Muscle layer of colon (tissue), 2 donors: ENCODE measurements around the gene HUNK.

Experiments used
- H3K27ac ChIP-seq: one replicate; pipeline ENCODE4 v1.7.0; 2013; ENCODE audit warnings: low read depth, mild to moderate bottlenecking, low read length, moderate library complexity
- H3K27me3 ChIP-seq, 2 donors: one replicate each; pipeline ENCODE4 v1.7.0; 2013; ENCODE audit warnings: low read length in 2 of 2, mild to moderate bottlenecking in 2 of 2; ENCODE audit not compliant: insufficient read depth in 2 of 2, control insufficient read depth in 1 of 2
- H3K36me3 ChIP-seq: one replicate; pipeline ENCODE4 v1.7.0; 2013; ENCODE audit warnings: mild to moderate bottlenecking, low read length; ENCODE audit not compliant: insufficient read depth
- H3K4me1 ChIP-seq: one replicate; pipeline ENCODE4 v1.7.0; 2013; ENCODE audit warnings: mild to moderate bottlenecking, low read length; ENCODE audit not compliant: insufficient read depth
- H3K4me3 ChIP-seq, 2 donors: one replicate each; pipeline ENCODE4 v1.7.0; 2013; ENCODE audit warnings: low read length in 2 of 2, low read depth in 1 of 2, mild to moderate bottlenecking in 1 of 2, moderate library complexity in 1 of 2
- H3K9ac ChIP-seq: one replicate; pipeline ENCODE4 v1.7.0; 2013; ENCODE audit warnings: low read length
- H3K9me3 ChIP-seq: one replicate; pipeline ENCODE4 v1.7.0; 2013; ENCODE audit warnings: mild to moderate bottlenecking, low read length
- donor health status: abdominal sarcoma.
- donor health status: Adenocarcinoma of cecum.

The HUNK gene

DNA sequence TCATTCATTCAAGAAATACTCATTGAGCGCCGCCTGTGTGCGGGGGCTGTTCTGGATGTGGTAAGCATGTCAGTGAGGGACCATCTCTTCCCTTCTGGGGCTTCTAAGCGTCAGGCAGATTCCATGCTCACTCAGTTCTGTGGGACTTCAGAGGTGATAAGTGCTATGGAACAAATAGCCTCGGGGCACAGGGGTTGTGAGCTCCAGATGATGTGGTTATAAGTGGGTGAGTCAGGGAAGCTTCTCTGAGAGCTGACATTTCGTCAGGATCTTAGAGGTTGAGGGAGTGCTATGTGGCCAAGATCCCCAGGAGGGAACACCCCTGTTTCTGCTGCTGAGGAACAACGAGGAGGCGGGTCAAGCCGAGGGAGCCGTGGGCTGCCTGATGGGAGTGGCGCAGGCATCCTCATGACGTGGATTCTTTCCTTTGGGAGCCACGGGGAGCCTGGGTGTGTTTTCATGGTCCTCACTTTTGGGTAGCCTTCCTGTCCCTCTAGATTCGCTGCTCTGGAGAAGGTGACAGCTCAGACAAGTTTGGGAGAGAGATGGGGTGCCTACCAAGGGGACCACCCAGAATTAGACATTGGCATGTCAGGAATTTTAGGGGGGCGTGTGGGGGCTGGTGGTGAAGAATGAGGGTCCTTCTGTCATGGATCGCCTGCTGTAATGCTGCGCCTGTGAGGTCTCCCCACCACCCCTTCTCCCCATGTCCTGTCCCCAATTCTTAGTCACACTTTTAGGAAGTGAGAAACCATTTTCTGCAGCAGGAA lies 38.5 kb downstream of the HUNK start:
- Histone ChIP-seq H3K9ac (no peak overlapping the region), H3K36me3 (no peaks in the 10 kb centered on the region), H3K4me3 (no peak overlapping the region), H3K9me3 (no peaks in the 10 kb centered on the region), H3K27ac (no peak overlapping the region), H3K4me1 (peaks cover 4% of the 10 kb centered on the region), H3K27me3 (no peaks in the 10 kb centered on the region)

DNA sequence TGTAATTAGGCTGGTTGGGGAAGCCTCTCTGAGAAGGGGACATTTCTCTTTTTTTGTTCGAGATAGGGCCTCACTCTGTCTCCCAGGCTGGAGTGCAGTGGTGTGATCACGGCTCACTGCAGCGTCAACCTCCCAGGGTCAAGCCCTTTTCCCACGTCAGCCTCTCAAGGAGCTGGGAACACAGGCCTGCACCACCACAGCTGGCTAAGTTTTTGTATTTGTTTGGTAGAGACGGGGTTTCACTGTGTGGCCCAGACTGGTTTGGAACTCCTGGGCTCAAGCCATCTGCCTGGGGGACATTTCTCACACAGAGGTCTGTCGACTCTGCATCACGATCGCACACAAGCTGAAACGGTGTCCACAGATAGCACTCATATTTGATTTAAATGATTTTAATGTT lies 39.7 kb downstream of the HUNK start:
- no peak overlapping the region for H3K9ac ChIP-seq
- H3K4me3 ChIP-seq, result no peak overlapping the region
- H3K9me3 ChIP-seq, result no peaks in the 10 kb centered on the region
- H3K27me3 ChIP-seq, result no peaks in the 10 kb centered on the region
- no peaks in the 10 kb centered on the region for H3K36me3 ChIP-seq
- no peak overlapping the region for H3K27ac ChIP-seq
- H3K4me1 ChIP-seq, result peaks cover 4% of the 10 kb centered on the region

GRCh38 chr21:31913182-31913608 lies 40.4 kb downstream of the HUNK start:
- no peaks in the 10 kb centered on the region for H3K9me3 ChIP-seq
- H3K36me3 ChIP-seq, result no peaks in the 10 kb centered on the region
- H3K9ac ChIP-seq, result no peak overlapping the region
- peaks cover 4% of the 10 kb centered on the region for H3K4me1 ChIP-seq
- H3K27ac ChIP-seq, result no peak overlapping the region
- H3K4me3 ChIP-seq, result no peak overlapping the region
- H3K27me3 ChIP-seq, result no peaks in the 10 kb centered on the region

- H3K9me3 ChIP-seq, result no peaks in the 10 kb centered on the region
- H3K27ac ChIP-seq, result no peak overlapping the region
- no peak overlapping the region for H3K4me3 ChIP-seq
- no peaks in the 10 kb centered on the region for H3K27me3 ChIP-seq
- H3K4me1 ChIP-seq, result no peaks in the 10 kb centered on the region
- H3K36me3 ChIP-seq, result no peaks in the 10 kb centered on the region
- H3K9ac ChIP-seq, result no peak overlapping the region
Observed at GRCh38 chr21:31914472-31914871, 41.7 kb downstream of the HUNK start.

DNA sequence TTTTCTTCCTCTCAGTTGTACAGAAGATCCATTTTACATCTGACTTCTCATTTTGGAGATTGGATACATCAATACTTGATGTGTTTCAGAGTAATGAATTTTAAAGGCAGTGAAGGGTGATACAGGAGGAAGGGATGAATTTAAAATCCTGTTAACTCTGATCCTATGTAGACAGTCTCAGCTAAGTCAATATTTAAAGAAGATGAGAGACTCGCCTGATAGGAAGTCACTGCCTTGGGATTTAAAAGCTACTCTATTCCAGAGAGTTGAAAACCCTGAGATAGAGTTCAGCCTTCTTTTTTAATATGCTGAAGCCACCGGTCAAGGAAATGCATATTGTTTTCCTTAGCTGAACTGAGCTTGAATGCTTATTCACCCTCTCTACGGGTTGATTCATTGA lies 42.7 kb downstream of the HUNK start:
- Histone ChIP-seq H3K27me3 (no peaks in the 10 kb centered on the region), H3K4me1 (no peaks in the 10 kb centered on the region), H3K4me3 (no peak overlapping the region), H3K36me3 (no peaks in the 10 kb centered on the region), H3K9ac (no peak overlapping the region), H3K27ac (no peak overlapping the region), H3K9me3 (no peaks in the 10 kb centered on the region)

GRCh38 chr21:31917108-31917507 lies 44.3 kb downstream of the HUNK start:
- Histone ChIP-seq H3K9me3 (no peaks in the 10 kb centered on the region), H3K27ac (no peak overlapping the region), H3K4me1 (no peaks in the 10 kb centered on the region), H3K36me3 (no peaks in the 10 kb centered on the region), H3K9ac (no peak overlapping the region), H3K27me3 (no peaks in the 10 kb centered on the region), H3K4me3 (no peak overlapping the region)

- Histone ChIP-seq H3K27me3 (no peaks in the 10 kb centered on the region), H3K9me3 (no peaks in the 10 kb centered on the region), H3K9ac (no peak overlapping the region), H3K4me1 (no peaks in the 10 kb centered on the region), H3K36me3 (no peaks in the 10 kb centered on the region), H3K27ac (no peak overlapping the region), H3K4me3 (no peak overlapping the region)
Observed at GRCh38 chr21:31918250-31918775, 45.5 kb downstream of the HUNK start.

DNA sequence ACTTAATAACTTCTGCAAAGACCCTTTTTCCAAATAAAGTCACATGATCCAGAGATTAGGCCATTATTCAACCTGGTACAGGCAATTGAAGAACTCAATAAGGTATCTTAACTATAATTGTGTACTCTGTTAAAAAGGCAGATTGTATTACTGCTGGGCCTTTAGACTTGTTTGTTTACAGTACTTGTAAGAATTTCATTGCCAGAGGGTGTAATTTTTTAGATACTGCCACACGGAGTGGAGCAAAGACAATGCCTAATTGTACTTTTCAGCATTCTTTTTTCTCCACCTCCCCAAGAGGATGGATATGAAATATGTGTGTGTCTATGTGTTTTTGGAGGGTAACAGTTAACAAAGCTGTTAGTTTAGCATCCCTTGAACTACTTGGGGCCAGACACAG lies 47.5 kb downstream of the HUNK start:
- Histone ChIP-seq H3K9me3 (no peaks in the 10 kb centered on the region), H3K27ac (no peak overlapping the region), H3K9ac (no peak overlapping the region), H3K4me3 (no peak overlapping the region), H3K27me3 (no peaks in the 10 kb centered on the region), H3K36me3 (no peaks in the 10 kb centered on the region), H3K4me1 (no peaks in the 10 kb centered on the region)

- H3K4me3 ChIP-seq, result no peak overlapping the region
- H3K4me1 ChIP-seq, result no peaks in the 10 kb centered on the region
- no peaks in the 10 kb centered on the region for H3K36me3 ChIP-seq
- H3K9me3 ChIP-seq, result no peaks in the 10 kb centered on the region
- H3K9ac ChIP-seq, result no peak overlapping the region
- no peaks in the 10 kb centered on the region for H3K27me3 ChIP-seq
- no peak overlapping the region for H3K27ac ChIP-seq
Observed at GRCh38 chr21:31921079-31921478, 48.3 kb downstream of the HUNK start.

- Histone ChIP-seq H3K4me1 (no peaks in the 10 kb centered on the region), H3K27me3 (no peaks in the 10 kb centered on the region), H3K9ac (no peak overlapping the region), H3K4me3 (no peak overlapping the region), H3K36me3 (no peaks in the 10 kb centered on the region), H3K27ac (no peak overlapping the region), H3K9me3 (no peaks in the 10 kb centered on the region)
Observed at GRCh38 chr21:31922881-31923280, 50.1 kb downstream of the HUNK start.

DNA sequence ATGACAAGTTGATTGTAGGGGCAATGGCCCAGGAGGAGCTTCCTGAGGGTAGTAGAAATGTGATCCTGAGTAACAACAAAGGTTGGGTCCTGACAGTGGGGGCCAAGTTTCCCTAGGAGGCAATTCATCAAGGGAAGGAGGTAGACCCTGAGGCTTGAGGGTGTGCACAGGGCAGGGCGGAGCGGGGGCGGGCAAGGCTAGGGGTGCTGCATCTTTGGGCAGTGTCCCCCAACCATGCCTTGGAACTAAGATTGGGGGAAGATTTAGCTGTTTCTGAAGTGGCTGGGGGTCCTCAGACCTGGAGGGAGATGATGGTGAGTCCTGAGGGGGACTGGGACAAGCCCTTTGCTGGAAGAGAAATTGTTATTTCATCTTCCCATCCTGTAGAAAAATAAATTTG lies 50.9 kb downstream of the HUNK start:
- no peaks in the 10 kb centered on the region for H3K9me3 ChIP-seq
- no peak overlapping the region for H3K9ac ChIP-seq
- H3K36me3 ChIP-seq, result no peaks in the 10 kb centered on the region
- H3K4me3 ChIP-seq, result no peak overlapping the region
- H3K27me3 ChIP-seq, result no peaks in the 10 kb centered on the region
- H3K27ac ChIP-seq, result no peak overlapping the region
- H3K4me1 ChIP-seq, result no peaks in the 10 kb centered on the region

- H3K4me1 ChIP-seq, result no peaks in the 10 kb centered on the region
Observed at GRCh38 chr21:31924548-31924947, 51.7 kb downstream of the HUNK start.

More at GRCh38 chr21:31924548-31924947, 51.7 kb downstream of the HUNK start:
- Histone ChIP-seq H3K27me3 (no peaks in the 10 kb centered on the region), H3K4me3 (no peak overlapping the region), H3K36me3 (no peaks in the 10 kb centered on the region), H3K9ac (no peak overlapping the region), H3K27ac (no peak overlapping the region), H3K9me3 (no peaks in the 10 kb centered on the region)
